ENCODE measurements around the gene BRMS1. TPM values are rescaled to one million over a fixed set of nuclear protein-coding genes. Genes with fewer than 3 reads are reported as not detected.

Gene BRMS1
- total and polyA plus RNA-seq, 4 donors = 12.0 to 24.0 (median 20.3) TPM

- H3K4me1 ChIP-seq (ENCODE audit: control insufficient read depth in 4 of 4, insufficient read depth in 4 of 4, low read length in 3 of 4) = no peaks in the 10 kb centered on the region
- no peak overlapping the region for H3K27ac ChIP-seq (ENCODE audit: low read depth in 1 of 2, low read length in 2 of 2)
- H3K9ac ChIP-seq (ENCODE audit: low read depth in 1 of 2, low read length in 2 of 2) = no peak overlapping the region
- H3K9me3 ChIP-seq (ENCODE audit: control insufficient read depth in 4 of 4, low read length in 3 of 4) = no peaks in the 10 kb centered on the region
- no peak for DNase-seq (ENCODE audit: low spot score)
- WGBS = 64% methylated on average over 8 of the region's 8 CpGs
- TF ChIP-seq HNF4G (IDR thresholded peaks at IDR 0.05) (no peak), RXRA (IDR thresholded peaks at IDR 0.05) (no peak), MAX (IDR thresholded peaks at IDR 0.05) (no peak), YY1 (IDR thresholded peaks at IDR 0.05) (no peak), FOXA2 (IDR thresholded peaks at IDR 0.05) (no peak), ZBTB33 (IDR thresholded peaks at IDR 0.05) (no peak), HNF4A (conservative IDR thresholded peaks at IDR 0.05) (no peak), SP1 (IDR thresholded peaks at IDR 0.05) (no peak), ATF3 (IDR thresholded peaks at IDR 0.05) (no peak), JUND (IDR thresholded peaks at IDR 0.05) (no peak), FOXA1 (IDR thresholded peaks at IDR 0.05) (no peak), REST (IDR thresholded peaks at IDR 0.05) (no peak), NR2F2 (IDR thresholded peaks at IDR 0.05) (no peak), TAF1 (conservative IDR thresholded peaks at IDR 0.05) (no peak), EGR1 (IDR thresholded peaks at IDR 0.05; ENCODE audit: low read depth in 2 of 2) (no peak), GABPA (IDR thresholded peaks at IDR 0.05 in 1 of 2, conservative IDR thresholded peaks at IDR 0.05 in 1 of 2) (no peak), RAD21 (IDR thresholded peaks at IDR 0.05) (no peak), CTCF (IDR thresholded peaks at IDR 0.05; ENCODE audit: low read depth, low read length, missing input control) (no peak)
- peaks cover 0 to under 1% (median 0%) of the 10 kb centered on the region in 4 donors for H3K27me3 ChIP-seq (ENCODE audit: control insufficient read depth in 4 of 4, insufficient read depth in 4 of 4, low read length in 3 of 4)
- no peak overlapping the region for H3K4me3 ChIP-seq (ENCODE audit: low read depth in 1 of 3, low read length in 3 of 3)
- H3K36me3 ChIP-seq (ENCODE audit: control insufficient read depth in 4 of 4, insufficient read depth in 3 of 4, low read depth in 1 of 4, low read length in 3 of 4) = no peaks in the 10 kb centered on the region
These were observed 47.3 kb downstream of the BRMS1 start for GRCh38 chr11:66297610-66298009.
